K562 (cell line): ENCODE measurements around the gene BBC3. TPM values are rescaled to one million over a fixed set of nuclear protein-coding genes. Genes with fewer than 3 reads are reported as not detected.

Experiments used
- EHMT2 ChIP-seq: fragments of 450-650 bp; IDR thresholded peaks from 2 replicates; pipeline ENCODE4 v1.6.1; 2018; ENCODE audit warnings: antibody characterized with exemption
- MEF2A ChIP-seq: IDR thresholded peaks from 2 replicates; pipeline ENCODE4 v1.6.1; 2011; ENCODE audit warnings: low read depth, mild to moderate bottlenecking, low read length, moderate library complexity; ENCODE audit not compliant: control insufficient read depth
- NFRKB ChIP-seq: fragments of 450-650 bp; IDR thresholded peaks from 2 replicates; pipeline ENCODE4 v1.6.1; 2016; ENCODE audit warnings: low read depth
- ZFX ChIP-seq: sonication (generic); formaldehyde crosslinking; IDR thresholded peaks from 2 replicates; pipeline ENCODE4 v1.8.0; 2022; ENCODE audit warnings: mild to moderate bottlenecking, missing genetic modification reagents, moderate library complexity
- ZNF263 ChIP-seq: sonication (generic); formaldehyde crosslinking; IDR thresholded peaks from 2 replicates; pipeline ENCODE4 v1.8.0; 2022; ENCODE audit warnings: mild to moderate bottlenecking, missing genetic modification reagents, borderline replicate concordance
- polyA plus RNA-seq, 8 experiments: library from polyadenylated mRNA; depleted of rRNA in 4 of 8; stranded (reverse) in 5 of 8; unstranded in 3 of 8; fragments of >200 nt; fragmentation: Nextera tagmentation in 2 of 8; fragmentation: Illumina TruSeq in 1 of 8; extraction: Ambion mirVana in 2 of 8; extraction: Trizol in 1 of 8; gene quantifications; 2 replicates each; pipeline versions ENCODE4 v1.2.1 to v1.2.3, GENCODE V29; 2011 to 2014; ENCODE audit warnings: inconsistent platforms in 1 of 8, missing spikeins in 1 of 8
- total RNA-seq, 7 experiments: library from RNA; depleted of rRNA in 6 of 7; stranded (reverse); fragments of >200 nt in 6 of 7; fragmentation: Illumina TruSeq in 2 of 7; extraction: Trizol in 2 of 7; gene quantifications; 2 replicates each; pipeline versions ENCODE4 v1.2.1 to v1.2.3, GENCODE V29; 2011 to 2021; ENCODE audit warnings: low replicate concordance in 1 of 7
- TF ChIP-seq, protein P1 (sequence below): fragments of 250-450 bp; sonication (Bioruptor Pico); IDR thresholded peaks from 2 replicates; pipeline ENCODE4 v1.4.0; 2020; ENCODE audit warnings: mild to moderate bottlenecking, moderate library complexity
- TF ChIP-seq, protein P2 (sequence below), 3 experiments: fragments of 200-800 bp in 1 of 3; fragments of 250-450 bp in 1 of 3; fragments of 450-650 bp in 1 of 3; sonication (Bioruptor Pico) in 1 of 3; sonication (Bioruptor generic) in 1 of 3; formaldehyde crosslinking in 1 of 3; IDR thresholded peaks; 2 replicates each; pipeline versions ENCODE4 v1.6.1 to v1.8.0; 2016 to 2022; ENCODE audit warnings: mild to moderate bottlenecking in 2 of 3, missing genetic modification characterization in 2 of 3, missing compliant biosample characterization in 1 of 3, moderate library complexity in 1 of 3
- TF ChIP-seq, protein P3 (sequence below): fragments of 450-650 bp; IDR thresholded peaks from 2 replicates; pipeline ENCODE4 v1.7.0; 2016; ENCODE audit warnings: borderline replicate concordance

The BBC3 gene
- total and polyA plus RNA-seq, 9 of the 15 experiments (the other 6 are each of a cell fraction or from before 2014, with no cell fraction given): 0.15 to 30.7 (median 4.8) TPM

DNA sequence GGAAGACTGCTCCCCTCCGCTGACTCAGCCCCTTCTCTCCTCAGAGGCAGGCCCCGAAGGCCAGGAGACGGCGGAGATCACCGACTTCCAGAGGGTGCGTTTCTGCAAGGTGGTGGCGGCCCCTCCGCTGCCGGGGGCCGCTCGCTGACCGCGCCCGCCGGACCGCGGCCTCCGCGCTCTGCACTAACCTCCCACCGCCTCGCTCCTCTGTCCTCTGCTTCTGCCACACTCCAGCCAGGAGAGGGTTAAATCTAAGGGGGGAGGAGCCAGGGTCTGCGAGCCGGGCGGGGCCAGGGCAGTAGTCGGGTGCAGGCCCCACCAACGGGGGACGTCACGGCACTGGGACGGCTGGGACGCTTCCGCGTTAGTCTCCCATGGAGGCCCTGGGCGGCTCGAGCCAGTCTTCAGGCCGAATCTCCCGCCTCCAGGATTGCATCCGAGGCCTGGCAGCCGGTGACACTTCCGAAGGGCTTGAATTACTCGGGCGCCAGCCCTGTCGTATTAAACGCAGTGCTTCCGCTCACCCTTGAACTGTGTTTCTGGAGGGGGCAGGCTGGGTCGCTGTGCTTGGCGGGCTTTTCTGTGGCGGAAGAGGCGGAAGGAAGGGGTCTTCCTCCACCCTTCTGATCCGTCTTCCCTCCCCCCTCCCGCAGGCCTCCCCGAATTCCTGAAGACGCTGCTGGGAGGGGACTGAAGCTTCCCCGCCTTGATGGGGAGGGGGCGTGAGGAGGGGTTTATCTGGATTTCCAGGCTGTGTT, 42.5 kb upstream of the BBC3 start (continued):
- TF ChIP-seq, protein P1, sequence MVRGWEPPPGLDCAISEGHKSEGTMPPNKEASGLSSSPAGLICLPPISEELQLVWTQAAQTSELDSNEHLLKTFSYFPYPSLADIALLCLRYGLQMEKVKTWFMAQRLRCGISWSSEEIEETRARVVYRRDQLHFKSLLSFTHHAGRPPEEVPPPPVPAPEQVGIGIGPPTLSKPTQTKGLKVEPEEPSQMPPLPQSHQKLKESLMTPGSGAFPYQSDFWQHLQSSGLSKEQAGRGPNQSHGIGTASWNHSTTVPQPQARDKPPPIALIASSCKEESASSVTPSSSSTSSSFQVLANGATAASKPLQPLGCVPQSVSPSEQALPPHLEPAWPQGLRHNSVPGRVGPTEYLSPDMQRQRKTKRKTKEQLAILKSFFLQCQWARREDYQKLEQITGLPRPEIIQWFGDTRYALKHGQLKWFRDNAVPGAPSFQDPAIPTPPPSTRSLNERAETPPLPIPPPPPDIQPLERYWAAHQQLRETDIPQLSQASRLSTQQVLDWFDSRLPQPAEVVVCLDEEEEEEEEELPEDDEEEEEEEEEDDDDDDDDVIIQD (CRISPR knock-in tag): no peak
- TF ChIP-seq EHMT2 (no peak), ZNF263 (CRISPR knock-in tag) (peak; percentile 68), NFRKB (peak; percentile 90; the same call in 1 of the 2 replicates), ZFX (CRISPR knock-in tag) (peak; percentile 95), MEF2A (0 out of 2 replicates have a peak, but pooled peaks have one; percentile 1)
- TF ChIP-seq, protein P2, sequence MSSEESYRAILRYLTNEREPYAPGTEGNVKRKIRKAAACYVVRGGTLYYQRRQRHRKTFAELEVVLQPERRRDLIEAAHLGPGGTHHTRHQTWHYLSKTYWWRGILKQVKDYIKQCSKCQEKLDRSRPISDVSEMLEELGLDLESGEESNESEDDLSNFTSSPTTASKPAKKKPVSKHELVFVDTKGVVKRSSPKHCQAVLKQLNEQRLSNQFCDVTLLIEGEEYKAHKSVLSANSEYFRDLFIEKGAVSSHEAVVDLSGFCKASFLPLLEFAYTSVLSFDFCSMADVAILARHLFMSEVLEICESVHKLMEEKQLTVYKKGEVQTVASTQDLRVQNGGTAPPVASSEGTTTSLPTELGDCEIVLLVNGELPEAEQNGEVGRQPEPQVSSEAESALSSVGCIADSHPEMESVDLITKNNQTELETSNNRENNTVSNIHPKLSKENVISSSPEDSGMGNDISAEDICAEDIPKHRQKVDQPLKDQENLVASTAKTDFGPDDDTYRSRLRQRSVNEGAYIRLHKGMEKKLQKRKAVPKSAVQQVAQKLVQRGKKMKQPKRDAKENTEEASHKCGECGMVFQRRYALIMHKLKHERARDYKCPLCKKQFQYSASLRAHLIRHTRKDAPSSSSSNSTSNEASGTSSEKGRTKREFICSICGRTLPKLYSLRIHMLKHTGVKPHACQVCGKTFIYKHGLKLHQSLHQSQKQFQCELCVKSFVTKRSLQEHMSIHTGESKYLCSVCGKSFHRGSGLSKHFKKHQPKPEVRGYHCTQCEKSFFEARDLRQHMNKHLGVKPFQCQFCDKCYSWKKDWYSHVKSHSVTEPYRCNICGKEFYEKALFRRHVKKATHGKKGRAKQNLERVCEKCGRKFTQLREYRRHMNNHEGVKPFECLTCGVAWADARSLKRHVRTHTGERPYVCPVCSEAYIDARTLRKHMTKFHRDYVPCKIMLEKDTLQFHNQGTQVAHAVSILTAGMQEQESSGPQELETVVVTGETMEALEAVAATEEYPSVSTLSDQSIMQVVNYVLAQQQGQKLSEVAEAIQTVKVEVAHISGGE (CRISPR knock-in tag; IDR thresholded peaks at IDR 0.05): no peak; a peak in 1 of 6 replicates
- TF ChIP-seq, protein P3, sequence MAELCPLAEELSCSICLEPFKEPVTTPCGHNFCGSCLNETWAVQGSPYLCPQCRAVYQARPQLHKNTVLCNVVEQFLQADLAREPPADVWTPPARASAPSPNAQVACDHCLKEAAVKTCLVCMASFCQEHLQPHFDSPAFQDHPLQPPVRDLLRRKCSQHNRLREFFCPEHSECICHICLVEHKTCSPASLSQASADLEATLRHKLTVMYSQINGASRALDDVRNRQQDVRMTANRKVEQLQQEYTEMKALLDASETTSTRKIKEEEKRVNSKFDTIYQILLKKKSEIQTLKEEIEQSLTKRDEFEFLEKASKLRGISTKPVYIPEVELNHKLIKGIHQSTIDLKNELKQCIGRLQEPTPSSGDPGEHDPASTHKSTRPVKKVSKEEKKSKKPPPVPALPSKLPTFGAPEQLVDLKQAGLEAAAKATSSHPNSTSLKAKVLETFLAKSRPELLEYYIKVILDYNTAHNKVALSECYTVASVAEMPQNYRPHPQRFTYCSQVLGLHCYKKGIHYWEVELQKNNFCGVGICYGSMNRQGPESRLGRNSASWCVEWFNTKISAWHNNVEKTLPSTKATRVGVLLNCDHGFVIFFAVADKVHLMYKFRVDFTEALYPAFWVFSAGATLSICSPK: no peak
